Measurements from ENCODE around the gene INPP5D. TPM values are rescaled to one million over a fixed set of nuclear protein-coding genes. Genes with fewer than 3 reads are reported as not detected.

The INPP5D gene
- total RNA-seq, 1 donor from 2014 or later: 4.9 TPM

GRCh38 chr2:233234264-233234663 is 174.1 kb downstream of the INPP5D start:
- Histone ChIP-seq H3K27ac (replicated peaks) (no peak overlapping the region), H3K27me3 (ENCODE audit: low read depth) (no peaks in the 10 kb centered on the region), H3K36me3 (no peaks in the 10 kb centered on the region), H3K4me1 (no peaks in the 10 kb centered on the region), H3K4me3 (no peak overlapping the region), H3K9me3 (replicated peaks) (peaks cover 8% of the 10 kb centered on the region)
- intact Hi-C loops (cut with micrococcal nuclease): no loop called here
- TF ChIP-seq CTCF (IDR thresholded peaks at IDR 0.05; ENCODE audit: borderline replicate concordance): no peak
- no peak for DNase-seq

- H3K27me3 ChIP-seq (ENCODE audit: low read depth): no peaks in the 10 kb centered on the region
Observed at GRCh38 chr2:233234996-233235395, 174.9 kb downstream of the INPP5D start.

GRCh38 chr2:233235977-233236376 is 175.8 kb downstream of the INPP5D start:
- intact Hi-C loops (cut with micrococcal nuclease): no loop called here
- TF ChIP-seq CTCF (IDR thresholded peaks at IDR 0.05; ENCODE audit: borderline replicate concordance): no peak
- Histone ChIP-seq H3K36me3 (no peaks in the 10 kb centered on the region), H3K9me3 (replicated peaks) (peaks cover 8% of the 10 kb centered on the region), H3K4me3 (no peak overlapping the region), H3K27ac (replicated peaks) (no peak overlapping the region), H3K4me1 (no peaks in the 10 kb centered on the region), H3K27me3 (ENCODE audit: low read depth) (no peaks in the 10 kb centered on the region)
- no peak for DNase-seq

More at GRCh38 chr2:233234996-233235395, 174.9 kb downstream of the INPP5D start:
- intact Hi-C loops (cut with micrococcal nuclease): no loop called here
- H3K36me3 ChIP-seq: no peaks in the 10 kb centered on the region
- peaks cover 8% of the 10 kb centered on the region for H3K9me3 ChIP-seq (replicated peaks)
- no peak for DNase-seq
- TF ChIP-seq CTCF (IDR thresholded peaks at IDR 0.05; ENCODE audit: borderline replicate concordance): no peak
- no peaks in the 10 kb centered on the region for H3K4me1 ChIP-seq
- no peak overlapping the region for H3K27ac ChIP-seq (replicated peaks)
- no peak overlapping the region for H3K4me3 ChIP-seq

- H3K27ac ChIP-seq (replicated peaks): no peak overlapping the region
- H3K9me3 ChIP-seq (replicated peaks): peaks cover 8% of the 10 kb centered on the region
- intact Hi-C loops (cut with micrococcal nuclease): no loop called here
- H3K4me3 ChIP-seq: no peak overlapping the region
- DNase-seq: no peak
- no peaks in the 10 kb centered on the region for H3K27me3 ChIP-seq (ENCODE audit: low read depth)
- peaks cover 4% of the 10 kb centered on the region for H3K4me1 ChIP-seq
- no peak for TF ChIP-seq CTCF (IDR thresholded peaks at IDR 0.05; ENCODE audit: borderline replicate concordance)
- no peaks in the 10 kb centered on the region for H3K36me3 ChIP-seq
Observed at GRCh38 chr2:233236820-233237589, 176.9 kb downstream of the INPP5D start.

GRCh38 chr2:233240897-233241296 is 180.8 kb downstream of the INPP5D start:
- H3K9me3 ChIP-seq (replicated peaks): peaks cover 8% of the 10 kb centered on the region
- no peaks in the 10 kb centered on the region for H3K36me3 ChIP-seq
- H3K27me3 ChIP-seq (ENCODE audit: low read depth): no peaks in the 10 kb centered on the region
- peaks cover 4% of the 10 kb centered on the region for H3K4me1 ChIP-seq
- no peak for DNase-seq
- TF ChIP-seq CTCF (IDR thresholded peaks at IDR 0.05; ENCODE audit: borderline replicate concordance): no peak
- H3K4me3 ChIP-seq: no peak overlapping the region
- H3K27ac ChIP-seq (replicated peaks): no peak overlapping the region
- intact Hi-C loops (cut with micrococcal nuclease): no loop called here
